Ramos (cell line): ENCODE results near the gene ZNF385B.

ENCODE experiments used
- in situ Hi-C: fragments of 300-500 bp; cut with MboI; formaldehyde crosslinking; loops from one replicate; pipeline ENCODE4 v1.14.3; 2022; ENCODE audit warnings: low sequenced_read_pairs; ENCODE audit not compliant: unreplicated experiment

ZNF385B gene

GRCh38 chr2:179859523-179859922 is 1.9 kb downstream of the ZNF385B start:
- in situ Hi-C loops: no loop called here

GRCh38 chr2:179857236-179857635 is 4.2 kb downstream of the ZNF385B start:
- in situ Hi-C loops: no loop called here

DNA sequence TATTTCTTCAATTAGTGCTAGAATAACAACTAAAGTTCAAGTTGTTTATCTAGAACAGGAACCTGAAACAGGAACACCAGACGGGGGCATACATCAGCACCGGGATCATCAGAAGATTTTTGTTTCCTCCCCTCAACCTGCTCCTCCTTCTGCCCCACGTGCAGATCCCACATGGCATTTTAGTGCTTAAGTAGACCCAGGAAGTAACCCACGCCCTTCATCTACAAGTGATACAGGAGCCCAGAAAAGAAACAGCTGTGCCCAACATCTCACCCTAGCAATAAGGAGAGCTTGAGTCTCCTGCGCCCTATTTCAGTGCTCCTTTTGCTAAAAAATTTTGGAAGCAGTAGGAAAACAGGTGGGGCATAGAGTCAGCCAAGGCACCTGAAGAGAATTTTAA is 5.2 kb downstream of the ZNF385B start:
- in situ Hi-C loops: no loop called here

DNA sequence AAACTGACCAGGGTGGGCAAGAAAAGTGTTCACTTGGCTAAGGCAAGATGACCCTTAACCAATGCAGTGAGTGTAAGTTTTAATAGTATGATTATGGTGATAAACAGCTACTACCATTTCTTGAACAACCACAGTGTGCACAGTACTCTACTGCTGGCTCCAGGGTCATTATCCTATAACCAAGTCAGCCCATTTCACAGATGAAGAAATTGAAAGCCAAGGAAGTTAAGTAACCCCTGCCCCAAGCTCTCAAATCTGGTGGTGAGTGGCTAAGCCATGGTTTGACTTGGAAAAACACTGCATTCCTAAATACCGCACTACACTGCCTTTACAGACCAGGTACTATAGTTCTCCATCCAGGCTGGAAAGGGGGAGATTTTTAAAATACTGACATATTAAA is 5.7 kb downstream of the ZNF385B start:
- in situ Hi-C loops: no loop called here

- in situ Hi-C loops: loop anchor here (5.0 kb wide), 1 partner anchor 42 kb away; no protein-coding TSS in a partner anchor
Observed at GRCh38 chr2:179854891-179855290, 6.5 kb downstream of the ZNF385B start.

GRCh38 chr2:179853108-179853507 is 8.3 kb downstream of the ZNF385B start:
- in situ Hi-C loops: loop anchor here (5.0 kb wide), 1 partner anchor 44 kb away; no protein-coding TSS in a partner anchor

DNA sequence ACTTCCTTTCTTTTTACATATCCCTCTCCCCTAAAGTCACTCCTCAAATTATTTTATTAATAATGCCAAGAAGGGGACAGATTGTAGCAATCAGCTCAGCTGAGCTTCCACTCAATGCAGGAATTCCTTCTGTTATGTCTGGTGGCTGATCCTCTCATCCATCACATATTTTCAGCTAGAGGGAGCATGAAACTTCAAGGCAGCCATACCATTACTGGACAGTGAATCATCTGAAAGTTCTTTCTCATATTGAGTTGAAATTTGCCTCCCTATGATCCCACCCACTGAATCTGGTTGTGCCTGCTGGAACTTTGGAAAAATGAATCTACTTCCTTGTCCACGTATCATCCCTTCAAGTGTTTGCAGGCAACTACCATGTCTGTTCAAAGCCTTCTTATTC is 11.2 kb downstream of the ZNF385B start:
- in situ Hi-C loops: loop anchor here (5.0 kb wide), 1 partner anchor 47 kb away; no protein-coding TSS in a partner anchor

- in situ Hi-C loops: loop anchor here (5.0 kb wide), 1 partner anchor 48 kb away; no protein-coding TSS in a partner anchor
Observed at GRCh38 chr2:179849719-179850118, 11.7 kb downstream of the ZNF385B start.

- in situ Hi-C loops: no loop called here
Observed at GRCh38 chr2:179843541-179843940, 17.9 kb downstream of the ZNF385B start.

DNA sequence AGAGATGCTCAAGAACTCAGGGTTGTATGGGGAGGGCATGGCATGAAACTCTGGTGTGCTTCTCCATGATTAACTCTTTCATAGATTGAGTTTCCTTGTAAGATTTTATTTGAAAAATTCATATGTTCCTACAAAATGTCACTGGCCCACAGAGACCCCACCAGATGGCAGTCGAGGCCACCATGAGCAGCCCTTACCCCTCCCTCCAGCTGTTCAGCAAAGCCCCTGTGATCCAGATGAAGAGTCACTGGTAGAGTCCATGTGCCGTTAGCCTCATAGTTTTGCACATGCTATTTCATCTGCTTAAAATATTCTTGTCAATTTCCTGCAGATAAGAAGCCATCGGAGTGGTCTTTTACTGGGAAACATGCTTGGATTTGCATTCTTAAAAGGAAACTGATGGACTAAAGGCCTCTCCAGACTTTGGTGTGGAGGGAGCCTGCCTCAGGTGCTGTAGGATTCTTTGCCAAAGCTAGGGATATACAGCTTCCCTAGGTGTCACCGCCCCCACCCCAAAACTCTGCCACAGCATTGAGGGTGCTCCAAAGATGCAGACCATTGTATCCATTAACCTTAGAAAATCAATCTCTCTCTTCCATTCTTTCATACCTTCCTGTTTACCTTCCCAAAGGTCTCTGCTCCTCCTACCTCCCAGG is 18.8 kb downstream of the ZNF385B start:
- in situ Hi-C loops: no loop called here

GRCh38 chr2:179840840-179841239 is 20.6 kb downstream of the ZNF385B start:
- in situ Hi-C loops: no loop called here

GRCh38 chr2:179837408-179837807 is 24.0 kb downstream of the ZNF385B start:
- in situ Hi-C loops: no loop called here

GRCh38 chr2:179830043-179830787 is 31.2 kb downstream of the ZNF385B start:
- in situ Hi-C loops: no loop called here

DNA sequence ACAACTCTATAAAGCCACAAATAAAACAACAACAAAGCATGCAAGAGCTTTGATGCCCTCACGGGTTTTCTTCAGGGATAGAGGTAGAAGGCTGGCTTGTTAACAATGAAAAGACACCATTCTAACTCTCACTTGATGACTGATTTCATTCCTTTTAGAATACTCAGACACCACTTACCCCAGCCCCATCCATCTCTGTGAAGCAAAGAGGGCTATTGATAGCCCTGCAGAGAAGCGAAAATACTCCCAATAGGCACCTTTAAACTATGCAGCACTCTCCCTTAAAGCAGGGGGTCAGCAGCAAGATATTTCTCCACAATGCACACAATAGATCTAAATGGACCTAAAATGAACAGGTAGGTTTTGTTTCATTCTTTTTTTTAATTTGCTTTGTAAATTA is 35.1 kb downstream of the ZNF385B start:
- in situ Hi-C loops: no loop called here

DNA sequence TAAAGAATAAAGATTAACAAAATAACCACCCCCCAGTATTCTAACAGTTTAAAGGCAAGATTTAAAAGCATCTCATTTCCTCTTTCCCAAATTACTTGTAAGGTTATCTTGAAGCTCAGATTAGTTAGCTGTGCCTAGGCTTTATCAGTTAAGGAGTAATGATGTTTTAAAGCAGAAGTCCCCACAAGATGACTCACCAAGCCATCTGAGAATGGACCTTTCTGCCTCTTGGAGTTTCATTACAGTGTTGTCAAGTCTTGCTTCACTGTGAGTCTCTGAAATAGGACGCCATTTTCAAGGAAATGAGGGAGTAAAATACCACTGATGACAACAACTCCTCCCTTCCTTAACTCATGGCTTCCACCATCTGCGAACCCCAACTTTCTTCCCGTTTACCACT is 35.9 kb downstream of the ZNF385B start:
- in situ Hi-C loops: no loop called here

DNA sequence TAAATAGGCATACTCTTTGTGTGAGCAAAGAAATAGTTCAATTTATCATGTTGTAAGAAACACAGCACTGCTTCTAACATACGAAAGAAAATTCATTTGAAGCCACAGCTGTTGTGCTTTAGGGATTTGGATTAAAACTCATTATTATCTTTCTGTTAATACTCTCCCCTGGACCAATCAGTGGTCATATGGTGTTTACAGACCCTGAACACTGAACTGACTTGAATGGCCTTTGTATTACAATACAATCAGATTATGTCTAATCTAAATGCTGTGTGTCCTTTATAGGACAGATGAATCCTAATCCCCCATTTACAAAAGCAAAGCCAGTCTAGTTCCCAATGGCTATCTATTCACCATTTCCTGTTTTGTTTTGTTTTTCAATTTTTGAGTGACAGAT is 36.5 kb downstream of the ZNF385B start:
- in situ Hi-C loops: no loop called here

DNA sequence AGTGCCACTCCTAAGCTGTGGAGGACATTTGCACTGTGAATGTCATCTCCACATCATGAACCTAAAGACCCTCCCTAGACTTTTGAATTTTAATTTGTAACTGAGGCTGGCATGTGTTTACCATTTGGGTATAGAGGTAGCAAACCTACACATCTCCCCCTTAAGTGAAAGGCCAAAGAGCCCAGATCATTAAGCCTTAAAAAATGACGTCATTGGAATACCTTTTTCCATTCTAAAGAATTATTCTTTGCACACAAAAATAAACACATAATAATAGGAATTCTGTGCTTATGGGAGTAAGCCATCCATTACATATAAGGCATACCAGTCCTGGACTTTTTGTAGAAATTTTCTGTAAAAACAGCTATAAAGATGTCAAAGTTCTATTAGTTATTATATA is 38.9 kb downstream of the ZNF385B start:
- in situ Hi-C loops: no loop called here

- in situ Hi-C loops: no loop called here
Observed at GRCh38 chr2:179818546-179818945, 42.9 kb downstream of the ZNF385B start.

GRCh38 chr2:179817181-179817841 is 44.1 kb downstream of the ZNF385B start:
- in situ Hi-C loops: no loop called here

GRCh38 chr2:179814050-179814449 is 47.4 kb downstream of the ZNF385B start:
- in situ Hi-C loops: no loop called here

- in situ Hi-C loops: no loop called here
Observed at GRCh38 chr2:179812501-179812900, 48.9 kb downstream of the ZNF385B start.
